HG03108 (cell line): ENCODE data around the gene RNF152.
A peak's percentile ranks its signal among the peaks of the same experiment; 100 is the strongest.

Source experiments
- ATAC-seq: cut with Tn5 transposase; IDR thresholded peaks from one replicate; pipeline ENCODE4 v1.9.1; 2021; ENCODE audit warnings: moderate library complexity; ENCODE audit not compliant: unreplicated experiment

RNF152 gene, protein sequence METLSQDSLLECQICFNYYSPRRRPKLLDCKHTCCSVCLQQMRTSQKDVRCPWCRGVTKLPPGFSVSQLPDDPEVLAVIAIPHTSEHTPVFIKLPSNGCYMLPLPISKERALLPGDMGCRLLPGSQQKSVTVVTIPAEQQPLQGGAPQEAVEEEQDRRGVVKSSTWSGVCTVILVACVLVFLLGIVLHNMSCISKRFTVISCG

DNA sequence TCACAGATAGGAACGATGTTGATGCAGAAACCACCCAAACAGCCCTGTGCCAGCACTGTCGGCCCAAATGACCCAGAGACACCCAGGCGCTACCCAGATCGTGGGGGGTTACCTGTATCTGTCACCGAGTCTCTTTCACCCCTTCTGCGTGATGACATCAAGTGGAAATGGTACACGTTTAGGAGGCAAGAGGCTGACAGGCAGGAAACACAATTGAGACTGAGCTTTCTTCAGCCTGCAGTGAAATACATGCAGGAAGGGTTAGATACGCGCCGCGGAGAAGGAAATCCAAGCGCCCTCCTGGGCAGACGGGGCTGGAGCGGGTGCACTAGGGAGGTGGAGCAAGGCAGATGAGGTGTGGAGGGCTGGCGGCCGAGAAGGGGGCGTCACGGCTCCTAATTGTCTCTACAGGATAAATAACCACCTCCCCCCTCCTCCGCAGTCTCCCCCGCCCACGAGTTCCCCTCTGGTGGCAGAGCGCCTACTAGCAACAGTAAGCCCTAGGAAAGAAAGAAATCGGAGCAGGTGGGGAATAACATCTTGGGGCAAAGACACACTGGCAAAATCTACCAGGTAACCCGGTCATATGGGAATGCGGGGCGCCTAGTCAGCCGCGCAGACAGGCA is at the start of gene RNF152:
TSS of gene RNF152 (minus strand) at position 325 of the 626 bp plus-strand sequence. CDS start 76,544 bp downstream, outside the sequence.
- ATAC-seq = no peak

DNA sequence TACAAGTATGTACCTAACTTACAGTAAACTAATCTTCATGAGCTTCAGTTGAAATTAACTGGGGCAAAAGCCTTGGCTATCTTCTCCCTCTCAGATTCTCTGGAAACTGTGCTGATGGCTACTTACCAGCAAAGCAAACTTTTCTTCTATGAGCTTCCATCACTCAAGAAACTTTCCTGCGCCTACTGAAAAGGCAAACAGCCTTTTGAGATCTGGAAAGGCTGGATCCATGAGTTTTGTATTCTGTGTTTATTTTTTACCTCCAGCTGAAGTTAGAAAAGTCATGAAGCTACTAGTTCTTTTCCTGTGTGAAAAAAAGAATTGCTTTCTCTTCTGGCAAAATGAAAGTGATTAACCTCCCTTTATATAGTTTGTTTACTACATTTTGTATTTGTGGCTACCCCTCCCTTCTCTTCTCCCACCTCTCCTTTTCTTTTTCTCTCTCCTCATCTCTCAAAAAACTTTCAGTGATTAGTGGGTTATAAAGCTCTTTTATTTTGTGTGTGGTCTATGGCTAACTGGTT is 49.2 kb upstream of the RNF152 start:
- no peak for ATAC-seq

DNA sequence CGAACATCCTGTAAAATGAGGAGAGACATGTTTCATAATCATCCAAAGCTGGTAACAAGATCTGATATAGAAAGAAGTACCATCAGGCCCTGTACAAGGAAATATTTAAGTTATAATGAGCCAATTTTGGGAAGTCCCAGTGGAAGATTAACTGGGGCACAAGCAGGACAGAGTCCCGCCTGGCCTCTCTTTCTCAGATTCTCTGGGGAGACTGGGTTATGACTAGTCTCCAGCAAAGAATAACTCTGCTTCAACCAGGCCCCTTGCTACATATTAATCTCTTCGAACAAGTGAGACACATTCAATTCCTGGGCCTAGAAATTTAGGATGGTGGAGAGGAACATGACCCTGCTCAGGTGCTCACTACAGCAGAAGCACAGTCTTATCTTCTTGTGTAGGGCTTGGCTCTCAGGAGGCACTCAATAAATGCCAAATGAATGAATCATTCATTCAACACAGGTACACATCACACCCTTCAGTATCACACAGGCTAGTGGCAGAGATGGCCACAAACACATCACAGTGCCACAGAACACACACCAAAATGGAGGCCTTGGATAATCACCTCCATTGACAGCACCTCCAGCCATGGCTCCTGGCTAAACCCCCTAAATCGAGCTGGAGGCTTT is 46.4 kb upstream of the RNF152 start:
- peak; percentile 70 for ATAC-seq

DNA sequence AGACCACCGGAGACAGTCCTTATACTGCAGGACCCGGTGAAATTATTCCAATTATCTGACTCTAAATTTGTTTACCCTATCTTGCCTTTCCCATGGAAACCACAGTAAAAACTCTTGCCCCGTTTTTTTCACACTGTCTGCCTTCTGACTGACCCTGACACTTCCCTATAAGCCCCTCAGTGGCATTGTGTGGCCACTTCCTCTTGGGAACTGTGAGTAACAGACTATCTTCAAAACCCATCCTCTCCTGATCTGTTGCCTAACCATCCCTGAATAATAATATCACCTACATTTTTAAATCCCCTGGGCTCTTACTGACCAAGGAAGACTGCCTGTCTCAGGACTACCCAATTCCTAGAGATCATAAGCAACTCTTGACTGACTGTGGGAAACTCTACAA is 42.6 kb upstream of the RNF152 start:
- ATAC-seq = no peak

DNA sequence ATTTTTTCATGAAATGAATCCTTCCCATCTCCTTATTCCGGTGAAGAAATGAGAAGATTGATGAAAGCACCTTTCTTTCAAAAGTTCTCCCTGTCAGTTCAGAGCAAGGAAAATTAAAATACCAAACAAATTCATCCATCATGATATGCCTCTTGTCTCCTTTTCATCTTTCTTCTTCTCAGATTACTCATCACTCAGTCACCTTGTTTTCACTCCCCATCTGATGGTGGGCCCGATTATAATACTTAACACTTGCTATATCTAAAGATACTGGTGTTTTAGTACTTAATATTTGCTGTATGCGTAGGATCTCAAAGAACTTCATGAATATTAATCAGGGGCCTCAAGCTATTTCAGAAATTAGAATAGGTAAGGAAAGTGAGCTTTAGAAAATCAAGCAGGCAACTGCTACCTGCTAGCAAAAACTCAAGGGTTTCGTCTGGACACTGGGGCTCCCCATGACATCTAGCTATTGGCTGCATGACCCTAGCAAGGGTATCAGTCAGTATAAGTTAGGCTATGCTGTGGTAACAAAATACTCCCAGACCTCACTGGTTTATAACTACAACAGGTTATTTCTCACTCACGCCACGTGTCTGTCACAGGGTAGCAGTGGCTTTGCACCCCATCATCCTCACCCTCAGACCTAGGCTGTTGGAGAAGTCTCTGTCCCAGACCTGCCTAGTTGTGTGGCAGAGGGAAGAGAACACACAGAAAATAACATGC is 39.0 kb upstream of the RNF152 start:
- no peak for ATAC-seq

DNA sequence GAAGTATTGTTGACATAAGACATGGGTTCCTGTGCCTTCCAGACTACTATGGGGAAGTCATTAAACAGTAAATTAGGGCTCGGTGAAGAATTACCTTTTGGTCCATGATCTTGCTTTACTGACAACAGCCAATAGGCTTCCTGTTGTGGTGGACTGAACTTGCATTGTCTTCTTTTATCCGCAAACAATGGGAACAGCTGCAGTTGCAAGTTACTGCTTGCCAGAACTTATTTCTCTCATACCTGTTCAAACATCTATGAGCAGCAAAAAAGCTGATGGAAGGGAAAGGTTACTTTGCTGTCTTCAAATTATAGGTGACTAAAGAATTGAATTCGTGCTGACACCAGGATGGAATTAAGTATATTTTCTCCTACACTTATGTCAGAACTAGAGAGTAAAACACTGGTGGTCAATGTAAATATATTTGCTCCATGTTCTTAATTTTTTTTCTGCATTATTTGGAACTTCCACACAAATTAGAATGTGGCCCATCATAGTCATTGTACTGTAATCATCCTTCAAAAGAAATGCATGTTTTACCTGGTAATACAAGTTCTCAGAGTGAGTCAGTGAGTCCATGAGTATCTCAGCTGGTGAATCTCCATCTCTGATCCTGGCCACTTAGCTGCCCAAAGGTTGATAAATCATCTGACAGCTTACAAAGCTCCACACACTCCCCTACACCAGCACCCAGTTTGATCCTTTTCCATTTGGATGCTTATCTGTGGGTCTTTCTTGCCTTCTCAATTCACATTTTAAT is 37.3 kb upstream of the RNF152 start:
- ATAC-seq = no peak

DNA sequence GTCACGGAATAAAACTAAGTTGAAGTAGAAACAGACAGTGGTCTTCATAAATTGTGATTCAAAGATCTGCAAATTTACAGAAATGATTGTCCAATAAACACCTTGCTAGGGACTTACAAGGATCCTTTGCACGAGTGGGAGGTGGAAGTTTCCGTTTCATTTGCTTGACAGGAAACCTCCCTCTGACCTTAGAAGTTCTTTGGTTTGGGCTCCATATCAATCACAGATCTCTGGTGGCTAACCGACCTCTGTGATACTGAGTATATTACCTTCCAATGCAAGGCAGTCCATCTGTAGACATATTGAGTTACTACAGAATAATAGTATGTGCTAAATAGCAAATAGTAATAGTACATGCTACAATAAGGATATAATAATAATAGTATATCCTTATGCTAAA is 33.7 kb upstream of the RNF152 start:
- ATAC-seq = no peak

DNA sequence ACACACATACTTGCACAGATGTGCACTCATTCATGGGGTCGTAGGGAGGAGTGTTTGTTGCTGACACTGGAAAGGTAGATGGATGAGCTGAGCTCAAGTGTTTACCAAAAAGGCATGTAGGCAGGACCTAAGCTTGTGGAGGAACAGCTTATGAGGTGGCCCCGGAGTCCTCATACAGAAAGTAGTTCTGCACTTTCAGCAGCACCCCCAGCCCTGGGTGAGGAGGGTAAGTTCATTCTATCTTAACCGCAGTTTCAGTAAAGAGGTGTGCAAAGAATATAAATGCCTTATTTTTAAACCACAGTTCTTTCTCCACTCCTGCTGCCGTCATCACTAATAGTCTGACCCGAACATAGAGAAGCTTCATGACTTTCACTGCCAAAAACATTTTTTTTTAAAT is 31.7 kb upstream of the RNF152 start:
- no peak for ATAC-seq

DNA sequence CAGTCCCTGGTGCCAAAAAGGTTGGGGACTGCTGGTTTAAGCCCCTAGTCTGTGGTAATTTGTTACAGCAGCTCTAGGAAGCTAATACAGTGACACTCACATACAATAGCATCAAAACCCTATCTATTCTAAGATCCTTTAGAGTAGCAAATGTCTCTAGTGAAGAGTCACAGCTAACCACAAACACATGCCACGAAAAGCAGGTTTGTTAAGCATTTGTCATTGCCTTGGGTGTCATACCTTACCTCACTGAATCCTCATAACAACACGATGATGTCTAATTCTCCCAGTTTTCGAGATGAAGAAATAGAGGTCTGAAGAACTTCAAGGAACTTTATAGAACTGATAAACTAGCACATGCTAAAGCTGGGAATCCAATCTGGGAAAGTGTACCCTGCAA is 29.6 kb upstream of the RNF152 start:
- ATAC-seq = no peak

DNA sequence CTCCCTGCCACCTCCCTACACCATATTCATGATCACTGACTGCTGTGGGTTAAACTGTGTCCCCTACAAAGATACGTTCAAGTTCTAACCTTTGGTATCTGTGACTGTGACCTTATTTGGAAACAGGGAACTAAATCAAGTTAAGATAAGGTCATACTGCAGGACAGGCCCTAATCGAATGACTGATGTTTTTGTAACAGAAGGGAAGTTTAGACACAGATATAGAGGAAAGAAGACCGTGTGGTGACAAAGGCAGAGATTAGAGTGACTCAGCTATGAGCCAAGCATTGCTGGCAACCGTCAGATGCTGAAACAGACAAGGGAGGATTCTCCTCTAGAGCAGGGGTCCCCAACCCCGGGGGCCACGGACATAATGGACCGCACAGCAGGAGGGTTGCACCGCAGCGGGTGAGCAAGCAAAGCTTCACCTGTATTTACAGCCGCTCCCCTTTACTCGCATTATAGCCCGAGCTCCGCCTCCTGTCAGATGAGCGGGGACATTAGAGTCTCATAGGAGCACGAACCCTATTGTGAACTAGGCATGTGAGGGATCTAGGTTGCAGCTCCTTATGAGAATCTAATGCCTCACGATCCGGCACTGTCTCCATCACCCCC is 28.9 kb upstream of the RNF152 start:
- no peak for ATAC-seq

DNA sequence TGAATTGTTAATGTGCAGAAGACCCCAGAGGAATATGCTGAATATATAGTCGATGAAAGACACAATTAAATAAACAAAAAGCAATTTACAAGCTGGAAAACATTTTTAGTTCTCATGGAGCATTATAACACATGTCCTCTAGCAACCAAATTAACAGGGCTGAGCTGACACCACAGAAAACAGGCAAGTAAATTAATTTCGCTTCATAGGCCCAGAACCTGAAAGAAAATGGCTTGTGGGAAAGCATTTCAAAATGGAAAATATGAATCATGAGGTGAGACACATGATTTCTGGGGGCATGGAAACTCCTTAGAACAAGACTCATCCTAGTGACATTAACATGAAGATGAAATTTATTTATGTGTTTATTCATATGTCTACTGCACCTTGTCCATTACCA is 25.0 kb upstream of the RNF152 start:
- ATAC-seq = no peak

DNA sequence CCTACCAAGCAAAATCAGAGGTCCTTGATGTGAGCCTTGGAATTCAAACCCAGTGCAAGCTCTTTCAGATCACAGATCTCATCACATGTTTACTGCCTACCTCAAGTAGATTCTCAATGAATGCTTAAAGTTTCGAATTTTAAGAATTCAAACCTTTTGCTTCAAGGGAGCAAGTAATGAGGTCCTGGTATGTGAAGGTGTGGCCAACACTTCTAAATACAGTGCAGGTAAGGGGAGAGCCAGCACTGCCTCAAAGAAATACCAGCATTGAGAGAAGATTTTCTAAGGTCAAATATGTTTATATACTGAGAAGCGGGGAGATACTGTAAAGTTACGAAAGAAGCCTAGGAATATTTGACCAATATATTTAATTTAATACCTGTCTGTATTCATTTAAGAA is 19.7 kb upstream of the RNF152 start:
- ATAC-seq = no peak

DNA sequence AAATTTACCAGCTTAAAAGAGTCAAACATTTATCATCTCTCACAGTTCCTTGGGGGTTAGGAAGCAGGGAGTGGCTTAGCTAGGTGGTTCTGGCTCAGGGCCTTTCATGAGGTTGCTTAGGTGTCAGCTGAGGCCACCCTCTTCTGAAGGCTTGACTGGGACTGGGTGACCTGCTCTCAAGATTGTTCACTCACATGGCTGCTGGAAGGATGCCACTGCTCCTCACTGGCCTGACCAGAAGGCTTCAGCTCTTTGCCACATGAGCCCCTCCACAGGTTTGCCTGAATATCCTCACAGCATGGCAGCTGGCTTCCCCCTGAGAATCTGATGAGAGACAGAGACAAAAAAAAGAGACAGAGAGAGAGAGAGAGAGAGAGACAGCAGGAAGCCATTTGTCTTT is 17.3 kb upstream of the RNF152 start:
- ATAC-seq = no peak

DNA sequence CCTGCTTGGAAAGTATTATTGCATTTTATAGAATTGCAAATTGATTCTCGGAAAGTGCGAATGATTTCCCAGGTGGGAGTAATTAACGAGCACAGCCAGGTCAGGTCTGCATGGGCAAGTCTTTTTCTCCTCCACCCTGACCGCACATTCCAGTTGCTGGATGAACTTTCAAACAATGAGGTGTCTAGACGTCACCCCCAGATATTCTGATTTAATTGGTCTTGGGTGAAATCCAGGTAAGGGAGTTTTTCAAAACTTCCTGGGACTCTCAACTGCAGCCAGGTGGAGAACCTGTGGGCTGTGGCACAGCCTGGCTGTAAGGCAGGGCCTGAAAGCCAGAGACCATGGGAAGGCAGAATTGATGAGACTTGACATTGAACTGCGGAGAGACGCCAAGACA is 15.9 kb upstream of the RNF152 start:
- no peak for ATAC-seq

DNA sequence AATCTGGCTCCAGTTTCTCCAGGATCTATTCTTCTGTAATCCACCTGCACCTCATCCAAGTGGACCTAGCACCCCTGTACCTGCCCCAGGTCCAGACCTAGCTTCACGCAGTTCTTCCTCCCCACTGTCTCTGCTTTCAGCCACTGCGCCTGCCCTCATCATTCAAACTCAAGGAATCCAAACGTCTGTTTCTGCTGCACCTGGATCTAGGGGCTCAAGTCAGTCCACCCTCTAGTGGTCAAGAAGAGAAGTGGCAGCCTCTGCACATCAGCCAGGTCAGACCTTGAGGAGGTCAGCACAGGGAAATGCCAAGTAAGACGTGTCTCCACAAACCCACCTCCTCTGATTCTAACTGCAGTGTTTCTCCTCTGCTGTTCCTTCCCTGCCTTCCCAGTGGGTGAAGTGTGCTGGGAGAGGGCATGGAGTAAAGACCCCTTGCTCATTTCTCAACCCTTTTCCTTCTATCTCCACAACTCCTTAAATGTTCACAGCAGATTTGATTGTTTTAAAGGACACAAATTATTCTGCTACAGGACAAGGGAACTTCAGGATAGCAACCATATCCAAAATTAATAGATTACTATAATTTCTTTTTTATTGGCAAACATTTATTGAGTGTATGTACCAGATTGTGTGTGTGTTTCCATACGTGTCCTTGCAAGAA is 8.6 kb upstream of the RNF152 start:
- ATAC-seq = peak; percentile 74

DNA sequence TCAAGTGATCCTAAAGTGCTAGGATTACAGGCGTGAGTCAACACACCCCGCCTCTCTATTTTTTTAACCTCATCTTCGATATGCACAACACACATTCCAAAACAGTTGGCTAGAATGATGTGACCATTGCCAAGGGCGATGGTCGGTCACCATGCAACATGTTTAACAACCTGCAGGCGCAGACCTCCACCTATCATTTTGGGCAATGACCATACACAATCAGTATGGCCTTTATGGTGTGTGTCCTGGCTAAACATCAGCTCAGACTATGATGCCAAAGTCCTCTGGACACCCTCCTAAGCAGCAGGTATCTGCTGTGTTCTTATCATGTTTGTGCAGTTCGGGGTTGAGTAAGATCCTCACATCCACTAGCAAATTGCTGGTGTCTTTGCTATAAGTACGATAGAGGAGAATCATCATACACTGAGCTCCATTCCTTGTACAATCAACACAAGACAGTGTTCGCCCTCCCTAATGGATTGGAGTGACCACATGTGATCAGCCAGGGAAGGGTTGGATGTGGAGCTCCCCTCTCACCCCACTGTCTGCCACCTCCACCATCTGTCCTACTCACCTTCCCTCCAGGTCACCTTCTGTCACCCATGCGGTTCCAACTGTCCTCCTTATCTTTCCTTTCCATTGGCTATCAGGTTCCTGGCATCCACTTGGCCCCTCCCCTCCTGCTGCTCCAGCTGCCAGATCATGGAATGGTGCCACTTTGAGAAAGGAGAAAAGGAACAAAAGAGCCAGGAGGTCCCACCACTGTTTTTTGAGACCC is 7.9 kb upstream of the RNF152 start:
- ATAC-seq = no peak

DNA sequence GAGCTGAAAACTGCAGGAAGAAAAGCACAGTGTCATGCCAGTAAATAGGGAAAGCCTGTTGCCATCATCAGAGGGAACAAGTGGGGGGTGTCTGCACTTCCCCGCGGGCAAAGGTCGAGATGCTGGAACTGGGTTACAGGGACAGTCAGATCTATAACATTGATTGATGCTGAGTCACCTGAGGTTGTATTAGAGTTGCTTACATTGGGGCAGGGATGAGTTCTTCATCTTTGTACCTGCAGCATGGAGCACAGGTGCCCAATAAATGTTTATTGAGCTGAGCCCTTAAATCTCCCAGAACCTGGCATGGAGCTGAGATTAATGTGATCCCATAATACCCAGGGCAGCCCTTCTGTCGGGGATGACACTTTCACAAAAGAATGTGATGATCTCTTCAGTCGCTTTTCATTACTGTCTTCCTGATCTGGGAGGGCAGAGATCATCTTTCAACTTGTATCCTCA is 5.9 kb upstream of the RNF152 start:
- ATAC-seq = no peak

DNA sequence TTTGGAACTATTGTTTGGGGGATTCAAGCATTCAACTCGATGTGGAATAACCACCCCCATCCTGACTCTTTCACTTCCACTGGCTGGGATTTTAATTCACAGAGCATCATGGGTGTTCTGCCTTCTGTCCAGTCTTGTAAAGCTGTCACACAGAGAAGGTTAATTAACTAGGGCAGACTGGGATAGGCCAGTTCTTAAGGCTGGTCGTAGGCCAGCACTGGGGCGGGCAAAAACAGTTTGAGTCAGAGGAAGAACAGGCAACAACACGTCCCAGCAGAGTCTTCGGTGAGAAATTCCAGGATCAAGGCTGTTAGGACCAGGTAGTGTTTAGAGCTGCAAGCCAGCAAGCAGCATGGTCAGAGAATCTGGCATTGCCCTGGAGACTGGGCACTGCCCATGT is 4.0 kb upstream of the RNF152 start:
- no peak for ATAC-seq

DNA sequence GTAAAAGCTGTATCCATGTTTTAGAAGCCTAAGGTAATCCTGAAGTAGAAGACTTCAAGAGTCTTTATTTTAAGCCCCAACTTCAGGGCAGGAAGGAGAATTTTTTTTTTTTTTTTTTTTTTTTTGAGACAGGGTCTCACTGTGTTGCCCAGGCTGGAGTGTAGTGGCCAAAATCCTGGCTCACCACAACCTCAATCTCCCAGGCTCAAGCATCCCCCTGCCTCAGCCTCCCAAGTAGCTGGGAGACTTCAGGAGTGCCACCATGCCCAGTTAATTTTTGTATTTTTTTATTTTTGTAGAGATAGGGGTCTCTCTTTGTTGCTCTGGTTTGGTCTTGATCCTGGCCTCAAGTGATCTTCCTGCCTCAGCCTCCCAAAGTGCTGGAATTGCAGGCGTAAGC is 3.3 kb upstream of the RNF152 start:
- no peak for ATAC-seq
